AML-193 (cell line): ENCODE results near the gene OR11H1.
"Not testable (repeated sequence)": the region's sequence is repeated elsewhere in the genome, so short reads cannot be mapped to it uniquely, and the experiment has no call there.

Experiments
- DNase-seq, 2 experiments: peaks; one replicate each; lab custom pipeline; 2025; lab: John Stamatoyannopoulos, UW

OR11H1 gene, protein sequence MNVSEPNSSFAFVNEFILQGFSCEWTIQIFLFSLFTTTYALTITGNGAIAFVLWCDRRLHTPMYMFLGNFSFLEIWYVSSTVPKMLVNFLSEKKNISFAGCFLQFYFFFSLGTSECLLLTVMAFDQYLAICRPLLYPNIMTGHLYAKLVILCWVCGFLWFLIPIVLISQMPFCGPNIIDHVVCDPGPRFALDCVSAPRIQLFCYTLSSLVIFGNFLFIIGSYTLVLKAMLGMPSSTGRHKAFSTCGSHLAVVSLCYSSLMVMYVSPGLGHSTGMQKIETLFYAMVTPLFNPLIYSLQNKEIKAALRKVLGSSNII

DNA sequence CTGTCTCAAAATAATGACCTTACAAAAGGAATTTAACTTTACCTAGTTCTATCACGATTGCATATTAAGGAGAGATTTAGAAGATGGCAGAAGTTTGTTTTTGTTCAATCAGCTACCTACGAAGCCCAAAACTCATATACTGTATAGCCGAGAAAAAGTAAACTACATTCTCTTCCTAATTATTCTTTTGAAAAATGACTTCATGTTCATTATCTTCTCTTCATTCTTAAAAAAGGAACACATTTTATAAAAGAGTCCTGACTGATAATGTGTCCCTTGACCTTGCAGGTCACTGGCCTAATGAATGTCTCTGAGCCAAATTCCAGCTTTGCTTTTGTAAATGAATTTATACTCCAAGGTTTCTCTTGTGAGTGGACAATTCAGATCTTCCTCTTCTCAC is at the start of gene OR11H1:
Gene OR11H1, plus strand, starts transcription at position 301 of the 400 bp plus-strand sequence. Its CDS starts 0 bp downstream, at position 301.
- DNase-seq: not testable (repeated sequence)

GRCh38 chr22:15509967-15510366 is 18.0 kb upstream of the OR11H1 start:
- not testable (repeated sequence) for DNase-seq

DNA sequence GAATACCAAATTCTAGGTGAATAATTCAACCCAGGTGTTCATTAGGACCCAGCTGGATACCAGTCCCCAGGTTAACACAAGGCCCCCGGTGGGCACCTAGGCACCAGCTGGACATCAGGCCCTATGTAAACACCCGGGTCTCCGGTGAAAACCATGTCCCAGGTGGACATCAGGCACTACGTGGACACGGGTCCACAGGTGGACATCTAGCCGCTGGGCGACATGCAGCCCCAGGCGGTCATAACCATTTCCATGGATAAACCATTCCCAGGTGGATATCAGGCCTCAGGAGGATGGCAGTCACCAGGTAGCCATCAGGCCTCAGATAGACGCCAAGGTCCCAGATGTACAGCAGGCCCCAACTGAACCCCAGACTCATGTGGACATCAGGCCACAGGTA is 12.1 kb upstream of the OR11H1 start:
- DNase-seq: not testable (repeated sequence)

- not testable (repeated sequence) for DNase-seq
Observed at GRCh38 chr22:15553767-15554166, 25.8 kb downstream of the OR11H1 start.

DNA sequence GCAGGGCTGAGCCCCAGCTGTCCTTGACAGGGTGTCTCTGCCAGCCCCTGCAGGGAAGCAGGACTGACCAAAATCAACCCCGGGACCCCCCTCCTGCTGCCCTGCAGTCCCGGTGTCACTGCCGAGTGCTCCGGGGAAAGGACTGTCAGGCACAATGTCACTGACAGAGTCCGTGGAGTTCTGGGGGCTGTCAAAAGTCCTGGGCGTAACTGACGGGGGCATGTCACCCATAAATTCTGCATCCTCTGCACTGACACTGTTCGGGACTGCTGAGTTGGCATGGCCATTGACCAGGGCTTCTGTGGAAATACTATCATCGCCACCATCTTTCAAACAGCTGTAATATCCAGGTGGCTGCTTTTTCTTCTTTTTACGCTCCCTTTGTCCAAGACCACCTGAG is 35.5 kb downstream of the OR11H1 start:
- not testable (repeated sequence) for DNase-seq

DNA sequence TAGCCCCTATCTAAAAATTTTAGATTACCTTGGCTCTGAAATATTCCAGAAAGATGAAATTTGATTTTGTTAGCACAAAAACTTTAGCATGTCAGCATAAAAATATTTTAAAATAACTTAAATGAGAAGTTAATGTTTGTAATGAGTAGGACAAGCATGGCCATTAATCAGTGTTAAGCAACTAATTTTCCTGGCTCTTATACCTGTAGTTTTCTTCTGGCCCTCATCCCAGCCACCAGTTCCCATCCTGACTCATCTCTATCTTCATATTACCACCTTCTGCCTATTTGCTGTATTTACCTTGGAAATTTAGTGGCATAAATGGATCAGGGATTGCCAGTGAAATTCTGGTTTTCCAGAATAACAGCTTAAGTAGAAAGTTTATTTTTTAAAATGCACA is 37.1 kb downstream of the OR11H1 start:
- DNase-seq: not testable (repeated sequence)
